HG03135 (cell line): Measurements from ENCODE around the gene ALG3.

Experiments
- ATAC-seq: cut with Tn5 transposase; IDR thresholded peaks from one replicate; pipeline ENCODE4 v1.9.1; 2021; ENCODE audit warnings: mild to moderate bottlenecking, moderate library complexity; ENCODE audit not compliant: unreplicated experiment

Gene ALG3

DNA sequence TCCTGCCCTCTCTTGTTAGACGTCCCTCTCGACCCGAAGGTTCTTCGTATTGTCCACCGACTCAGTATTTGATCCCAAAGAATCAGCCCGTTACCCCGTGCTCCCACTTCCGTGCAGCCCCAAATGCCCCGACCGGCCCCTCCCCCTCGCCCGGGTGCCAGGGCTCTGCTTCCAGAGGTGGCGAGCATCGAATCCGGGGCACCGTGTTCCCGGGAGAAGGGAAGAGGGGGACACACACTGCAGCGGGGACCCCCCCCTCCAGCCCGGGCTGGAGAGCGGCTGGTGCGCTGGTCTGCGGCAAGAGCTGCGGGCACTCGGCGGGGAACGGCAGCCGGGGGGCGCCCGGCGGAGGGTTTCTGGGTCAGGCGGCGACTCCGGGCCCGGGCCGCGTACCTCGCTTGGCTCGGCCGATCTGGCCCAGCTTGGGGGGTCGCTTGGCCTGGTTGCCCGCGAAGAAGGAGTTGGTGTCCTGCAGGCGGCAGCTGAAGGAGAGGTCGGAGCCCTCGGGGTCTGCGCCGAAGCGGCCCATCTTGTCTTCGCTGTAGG is 12.0 kb upstream of the ALG3 start:
- no peak for ATAC-seq

DNA sequence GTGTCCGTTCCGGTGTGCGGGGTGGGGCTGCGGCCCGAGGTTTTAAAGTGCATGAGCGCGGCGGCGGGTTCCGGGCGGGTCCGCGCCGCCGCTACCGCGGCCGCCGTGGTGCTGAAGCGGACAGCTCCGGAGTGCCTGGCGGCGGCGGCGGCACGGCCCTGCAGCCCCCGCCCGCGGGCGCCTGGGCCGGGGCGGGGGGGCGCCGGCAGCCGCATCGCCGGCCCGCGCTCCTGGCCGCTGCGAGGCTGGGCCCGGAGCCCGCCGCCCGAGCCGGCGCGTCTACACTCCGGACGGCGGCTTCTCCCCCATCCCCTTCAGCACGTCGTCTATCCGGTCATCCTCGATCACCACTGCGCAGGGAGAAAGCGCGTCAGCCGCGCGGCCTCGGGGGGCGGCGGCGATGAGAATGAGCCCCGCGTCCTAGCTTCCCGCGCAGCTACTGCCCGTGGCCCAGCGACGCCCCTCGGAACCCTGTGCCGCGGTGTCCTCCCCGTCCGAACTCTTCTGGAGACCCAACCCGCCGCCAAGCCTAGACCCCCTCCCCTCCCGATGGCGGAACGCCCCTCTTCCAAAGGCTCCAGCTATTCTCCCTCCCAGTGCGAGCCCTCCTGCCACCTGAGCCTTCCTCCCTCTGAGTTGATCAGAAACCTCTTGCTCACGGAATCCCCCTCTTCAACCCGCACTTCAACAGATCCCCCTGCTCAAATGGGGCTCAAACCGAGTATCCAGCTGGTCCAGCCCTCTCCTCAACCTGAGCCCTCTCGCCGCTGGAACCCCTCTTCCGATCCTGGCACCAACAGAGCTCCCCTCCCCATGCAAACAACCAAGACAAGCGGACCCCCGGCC is 11.3 kb upstream of the ALG3 start:
- no peak for ATAC-seq

DNA sequence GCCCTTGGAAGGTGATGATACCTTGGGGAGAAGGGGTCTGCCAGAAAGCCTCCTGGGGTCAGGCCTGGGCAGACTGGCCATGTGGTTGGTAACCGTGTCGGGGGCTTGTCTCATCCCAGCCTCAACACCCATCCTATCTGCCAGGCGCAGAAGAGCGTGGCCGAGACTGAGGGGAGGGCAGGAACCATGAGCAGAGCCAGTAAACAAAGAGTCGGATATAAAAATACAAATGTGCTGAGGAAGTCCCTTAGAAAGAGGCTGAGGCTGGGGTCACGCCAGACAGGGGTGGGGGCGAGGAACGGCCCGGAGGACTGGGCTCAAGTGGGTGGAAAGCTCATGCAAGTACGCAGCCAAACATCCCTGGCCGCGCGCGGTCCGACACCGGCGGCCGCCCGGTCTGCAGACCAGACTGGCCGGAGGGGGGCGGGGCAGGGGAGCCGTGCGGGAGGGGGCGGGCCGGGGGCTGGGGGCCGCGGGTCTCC is 10.7 kb upstream of the ALG3 start:
- no peak for ATAC-seq

DNA sequence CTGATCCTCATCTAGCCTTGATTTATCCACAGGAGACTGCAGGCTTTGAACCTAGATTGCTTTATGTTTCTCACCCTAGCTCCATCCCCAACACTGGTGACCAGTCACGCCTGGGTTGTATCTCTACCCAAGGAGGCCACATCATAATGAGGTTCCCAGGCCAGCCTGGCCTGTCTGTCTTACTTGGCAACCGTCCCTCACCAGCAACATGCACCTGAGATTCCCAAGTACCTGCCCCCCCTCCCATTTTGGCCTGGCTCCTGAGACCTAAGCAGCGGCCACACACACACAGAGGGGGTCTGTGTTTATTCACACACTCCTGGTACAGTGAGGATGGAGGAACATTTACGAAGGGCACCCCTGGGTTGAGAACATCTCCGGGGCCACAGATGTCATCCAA is 10.2 kb upstream of the ALG3 start:
- ATAC-seq = no peak

DNA sequence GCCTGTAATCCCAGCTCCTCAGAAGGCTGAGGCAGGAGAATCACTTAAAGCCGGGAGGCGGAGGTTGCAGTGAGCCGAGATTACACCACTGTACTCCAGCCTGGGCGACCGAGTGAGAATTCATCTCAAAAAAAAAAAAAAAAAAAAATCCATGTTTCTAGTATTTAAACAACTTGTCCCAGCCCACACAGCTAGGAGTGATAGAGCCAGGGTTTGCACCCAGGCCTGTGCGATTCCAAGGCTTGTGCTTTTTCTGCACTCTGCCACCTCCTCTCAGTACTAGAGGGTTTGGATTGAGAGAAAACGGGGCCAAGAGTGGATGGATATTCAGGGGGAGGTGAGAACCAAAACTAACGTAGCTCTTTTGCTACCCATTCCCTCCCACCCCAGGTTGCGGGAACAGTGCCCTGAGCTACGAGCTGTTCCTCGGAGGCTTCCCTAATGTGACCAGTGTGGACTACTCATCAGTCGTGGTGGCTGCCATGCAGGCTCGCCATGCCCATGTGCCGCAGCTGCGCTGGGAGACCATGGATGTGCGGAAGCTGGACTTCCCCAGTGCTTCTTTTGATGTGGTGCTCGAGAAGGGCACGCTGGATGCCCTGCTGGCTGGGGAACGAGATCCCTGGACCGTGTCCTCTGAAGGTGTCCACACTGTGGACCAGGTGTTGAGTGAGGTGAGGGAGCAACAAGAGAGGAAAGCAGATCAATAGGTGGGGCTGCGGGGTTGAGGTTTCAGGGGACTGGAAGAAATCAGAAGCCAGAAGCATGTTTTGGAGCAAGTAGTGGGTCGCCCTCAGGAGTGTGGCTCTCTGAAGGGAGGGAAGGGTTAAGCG is 8.5 kb upstream of the ALG3 start:
- no peak for ATAC-seq

DNA sequence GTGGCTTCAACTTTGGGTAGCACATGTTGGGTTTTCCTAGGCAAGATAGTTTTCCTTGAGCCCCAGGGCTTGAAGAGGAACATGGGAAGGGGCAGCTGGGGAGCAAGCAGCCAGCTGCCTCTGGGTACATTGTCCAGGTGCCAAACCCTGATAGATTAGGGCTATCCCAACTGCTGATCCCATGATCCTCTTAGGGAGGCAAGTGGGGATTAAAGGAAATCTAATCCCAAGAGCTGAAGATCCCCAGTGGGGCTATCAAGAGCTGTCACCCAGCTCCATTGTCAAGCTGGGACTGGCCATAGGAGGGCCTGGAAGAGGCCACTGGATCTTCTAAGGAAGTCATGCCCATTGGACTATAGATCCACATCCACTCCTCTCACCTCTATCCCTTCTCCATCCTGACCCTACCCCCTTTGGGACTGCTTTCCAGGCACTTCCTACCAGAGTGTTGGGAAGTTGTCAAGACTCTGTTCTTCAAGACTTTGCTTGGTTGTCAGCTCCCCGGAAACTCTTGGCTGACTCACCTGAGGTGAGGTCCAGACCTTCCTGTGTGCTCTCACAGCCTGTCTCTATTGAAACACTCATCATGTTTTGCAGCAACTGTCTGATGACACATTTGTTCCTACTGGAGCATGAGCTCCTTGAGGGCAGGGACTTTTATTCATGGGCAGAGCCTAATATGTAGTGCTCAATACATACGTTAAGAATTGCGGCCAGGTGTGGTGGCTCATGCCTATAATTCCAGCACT is 6.7 kb upstream of the ALG3 start:
- no peak for ATAC-seq

DNA sequence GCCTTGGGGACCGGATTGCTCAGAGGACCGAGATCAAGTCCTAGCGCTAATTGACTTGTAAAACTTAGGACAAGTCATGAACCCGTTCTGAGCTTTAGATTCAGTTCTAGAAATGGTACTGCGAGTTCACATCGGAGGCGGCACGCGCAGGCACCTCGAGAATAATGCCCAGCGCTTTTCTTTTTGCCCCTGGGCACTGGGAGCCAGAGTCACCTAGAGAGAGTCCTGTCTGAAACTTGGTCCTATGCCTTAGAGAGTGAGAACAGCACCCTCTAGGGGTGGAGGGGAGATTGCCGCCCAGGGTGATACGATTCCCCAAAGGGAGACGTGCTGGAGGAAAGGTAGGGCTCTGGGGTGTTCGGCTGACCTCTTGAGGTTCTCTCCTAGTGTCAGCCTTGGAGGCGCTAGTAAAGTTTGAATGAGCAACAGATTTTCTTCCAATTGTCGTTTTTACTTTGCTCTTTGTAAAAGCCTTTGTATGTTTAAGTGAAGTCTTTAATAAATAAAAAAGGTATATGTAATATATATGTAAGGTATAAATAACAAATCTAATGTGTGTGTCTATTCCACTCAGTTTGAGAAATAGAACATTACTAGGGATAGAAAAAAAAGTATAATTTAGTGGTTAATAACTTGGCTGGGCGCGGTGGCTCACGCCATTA is 1.5 kb upstream of the ALG3 start:
- ATAC-seq = peak; percentile 66

DNA sequence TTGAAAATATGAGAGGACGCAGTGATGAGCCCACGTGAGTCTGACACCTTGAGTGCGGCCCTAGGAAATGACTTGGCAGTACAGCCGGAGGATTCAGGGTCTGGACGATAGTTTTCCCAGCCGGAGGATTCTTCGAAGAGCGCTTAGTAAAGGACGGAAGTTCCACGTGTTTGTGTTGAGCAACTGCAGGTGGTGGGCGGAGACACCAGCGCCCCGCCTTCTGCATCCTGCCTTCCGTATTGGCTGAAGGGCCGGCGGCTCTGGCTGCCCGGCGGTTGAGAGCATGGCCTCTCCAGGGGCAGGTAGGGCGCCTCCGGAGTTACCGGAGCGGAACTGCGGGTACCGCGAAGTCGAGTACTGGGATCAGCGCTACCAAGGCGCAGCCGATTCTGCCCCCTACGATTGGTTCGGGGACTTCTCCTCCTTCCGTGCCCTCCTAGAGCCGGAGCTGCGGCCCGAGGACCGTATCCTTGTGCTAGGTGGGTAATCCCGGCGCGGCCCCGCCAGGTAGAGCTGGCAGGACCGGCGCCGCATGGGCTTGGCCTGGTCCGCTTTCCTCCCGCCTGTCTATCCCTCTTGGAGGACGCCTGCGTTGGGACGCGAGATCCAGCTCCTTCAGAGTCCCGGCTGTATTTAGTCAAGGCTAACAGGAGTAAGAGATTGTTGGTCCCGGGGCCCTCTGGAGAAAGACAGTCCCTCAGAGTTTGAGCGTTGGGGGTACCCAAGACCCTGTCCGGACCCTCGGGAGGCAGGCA is 827 bp upstream of the ALG3 start, which contains the start of gene EEF1AKMT4:
Gene EEF1AKMT4, plus strand, starts transcription at position 261 of the 755 bp plus-strand sequence. Its CDS starts 23 bp downstream, at position 284.
- peak; percentile 85 for ATAC-seq

DNA sequence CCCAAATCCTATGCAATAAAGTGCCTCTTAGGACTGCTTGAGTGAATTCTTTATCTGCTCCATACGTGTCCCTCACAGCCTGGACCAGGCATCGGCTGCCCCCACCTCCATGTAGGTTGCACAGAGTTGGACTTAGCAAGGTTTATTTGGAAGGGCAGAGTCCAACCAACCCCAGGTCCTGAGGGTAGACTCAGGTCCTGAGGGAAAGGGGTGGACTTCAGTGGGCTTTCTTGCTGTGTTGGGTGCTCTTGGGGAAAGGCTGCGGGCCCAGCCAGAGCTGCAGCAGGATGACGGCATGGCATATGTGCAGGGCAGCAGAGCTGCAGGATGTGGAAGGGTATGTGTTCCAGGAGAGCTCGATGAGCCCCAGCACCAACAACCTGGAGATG is 6.5 kb downstream of the ALG3 start:
- ATAC-seq = no peak

DNA sequence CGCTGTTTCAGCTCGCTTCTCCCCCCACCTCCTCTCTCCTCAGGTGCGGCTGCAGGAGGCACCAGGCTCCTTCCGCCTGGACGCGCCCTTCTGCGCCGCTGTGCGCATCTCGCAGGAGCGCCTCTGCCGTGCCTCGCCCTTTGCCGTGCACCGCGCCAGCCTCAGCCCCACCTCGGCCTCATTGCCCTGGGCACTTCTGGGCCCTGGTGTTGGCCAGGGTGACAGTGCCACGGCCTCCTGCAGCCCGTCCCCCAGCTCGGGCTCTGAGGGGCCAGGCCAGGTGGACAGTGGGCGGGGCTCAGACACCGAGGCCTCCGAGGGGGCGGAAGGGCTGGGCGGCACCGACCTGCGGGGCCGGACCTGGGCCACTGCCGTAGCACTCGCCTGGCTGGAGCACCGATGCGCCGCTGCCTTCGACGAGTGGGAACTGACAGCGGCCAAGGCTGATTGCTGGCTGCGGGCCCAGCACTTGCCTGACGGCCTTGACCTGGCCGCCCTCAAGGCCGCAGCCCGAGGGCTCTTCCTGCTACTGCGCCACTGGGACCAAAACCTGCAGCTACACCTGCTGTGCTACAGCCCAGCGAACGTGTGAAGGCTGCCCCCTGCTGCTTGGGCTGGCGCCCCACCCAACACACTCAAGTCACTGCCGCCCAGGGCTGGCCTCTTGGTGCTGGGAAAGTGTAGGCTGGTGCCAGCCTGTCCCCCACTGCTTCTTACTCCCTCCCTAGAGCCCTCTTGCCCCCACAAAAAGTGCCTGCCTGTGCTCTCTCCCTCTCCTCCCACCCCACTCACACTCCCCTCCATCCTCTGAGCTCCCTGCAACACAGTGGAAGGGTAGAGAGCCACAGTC is 7.1 kb downstream of the ALG3 start:
- no peak for ATAC-seq

DNA sequence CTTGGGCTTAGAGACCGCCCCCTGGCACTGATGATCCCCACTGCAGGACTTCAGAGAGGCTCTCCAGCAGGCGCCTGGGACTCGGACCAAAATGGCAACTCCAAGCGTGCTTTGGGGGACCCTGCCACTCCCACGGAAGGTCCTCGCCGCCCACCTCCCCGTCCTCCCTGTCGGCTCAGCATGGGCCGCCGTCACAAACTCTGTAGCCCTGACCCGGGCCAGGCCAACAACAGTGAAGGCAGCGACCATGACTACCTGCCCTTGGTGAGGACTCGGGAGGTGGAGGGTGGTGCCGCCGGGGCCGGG is 7.7 kb downstream of the ALG3 start:
- ATAC-seq = no peak

DNA sequence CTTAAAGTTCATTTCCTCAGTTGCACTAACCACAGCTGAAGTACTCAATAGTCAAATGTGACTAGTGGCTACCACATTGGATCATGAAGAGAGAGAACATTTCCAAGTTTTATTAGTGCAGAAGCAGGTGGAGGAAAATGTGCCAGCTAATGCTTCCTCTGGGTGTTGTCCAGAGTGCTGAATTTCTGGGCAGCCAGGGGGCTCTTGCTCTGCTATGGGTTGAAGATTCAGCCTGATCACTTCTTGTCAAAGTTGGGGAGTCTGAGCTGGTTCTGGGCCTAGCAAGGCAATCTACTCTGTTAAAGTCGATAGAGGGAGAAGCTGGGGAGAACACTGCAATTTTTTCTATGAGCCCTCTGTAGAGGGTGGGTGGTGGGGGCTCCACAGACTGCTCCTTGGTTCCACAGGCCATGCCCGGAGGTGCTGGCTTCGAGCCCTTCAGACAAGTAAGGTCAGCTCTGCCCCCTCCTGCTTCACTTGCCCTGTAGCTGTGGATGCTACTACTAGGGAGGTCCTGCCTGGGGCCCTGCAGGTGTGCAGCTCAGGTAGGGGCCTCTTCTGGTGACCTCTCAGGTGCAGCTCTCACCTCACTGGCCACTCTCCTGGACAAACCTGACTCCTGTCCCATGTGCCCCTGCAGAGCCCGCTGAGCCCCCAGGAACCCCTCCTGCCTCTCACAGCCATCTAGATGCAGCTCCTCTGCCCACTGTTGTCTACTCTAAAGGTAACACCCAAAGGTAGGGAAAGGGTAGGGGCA is 8.2 kb downstream of the ALG3 start:
- no peak for ATAC-seq

DNA sequence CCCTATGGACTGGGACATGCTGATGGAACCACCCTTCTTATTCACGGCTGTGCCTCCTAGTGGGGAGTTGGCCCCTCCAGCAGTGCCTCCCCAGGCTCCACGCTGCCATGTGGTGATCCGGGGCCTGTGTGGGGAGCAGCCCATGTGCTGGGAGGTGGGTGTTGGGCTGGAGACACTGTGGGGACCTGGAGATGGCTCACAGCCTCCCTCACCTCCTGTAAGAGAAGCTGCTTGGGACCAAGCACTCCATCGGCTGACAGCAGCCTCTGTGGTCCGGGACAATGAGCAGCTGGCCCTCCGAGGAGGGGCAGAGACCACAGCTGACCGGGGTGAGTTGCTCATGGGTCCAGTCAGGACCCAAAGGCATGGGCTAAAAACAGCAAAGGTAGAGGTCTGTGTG is 9.1 kb downstream of the ALG3 start:
- no peak for ATAC-seq

DNA sequence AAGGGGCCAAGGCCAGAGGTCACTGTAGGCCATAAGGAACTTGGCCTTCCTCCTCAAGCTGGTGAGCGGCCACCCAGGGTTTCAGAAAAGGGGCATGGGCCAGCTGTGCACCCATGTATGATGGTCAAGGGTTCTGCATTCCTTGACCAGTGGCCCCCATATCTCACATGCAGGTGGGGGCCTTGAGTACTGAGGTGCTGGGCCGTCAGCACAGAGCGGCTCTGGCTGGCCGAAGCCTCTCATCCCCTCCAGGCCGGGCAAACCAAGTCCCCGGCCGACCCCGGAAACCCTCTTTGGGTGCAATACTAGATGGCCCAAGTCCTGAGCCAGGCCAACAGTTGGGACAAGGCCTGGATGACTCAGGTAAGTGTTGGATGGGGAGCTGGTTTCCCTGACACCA is 9.5 kb downstream of the ALG3 start:
- ATAC-seq = no peak

DNA sequence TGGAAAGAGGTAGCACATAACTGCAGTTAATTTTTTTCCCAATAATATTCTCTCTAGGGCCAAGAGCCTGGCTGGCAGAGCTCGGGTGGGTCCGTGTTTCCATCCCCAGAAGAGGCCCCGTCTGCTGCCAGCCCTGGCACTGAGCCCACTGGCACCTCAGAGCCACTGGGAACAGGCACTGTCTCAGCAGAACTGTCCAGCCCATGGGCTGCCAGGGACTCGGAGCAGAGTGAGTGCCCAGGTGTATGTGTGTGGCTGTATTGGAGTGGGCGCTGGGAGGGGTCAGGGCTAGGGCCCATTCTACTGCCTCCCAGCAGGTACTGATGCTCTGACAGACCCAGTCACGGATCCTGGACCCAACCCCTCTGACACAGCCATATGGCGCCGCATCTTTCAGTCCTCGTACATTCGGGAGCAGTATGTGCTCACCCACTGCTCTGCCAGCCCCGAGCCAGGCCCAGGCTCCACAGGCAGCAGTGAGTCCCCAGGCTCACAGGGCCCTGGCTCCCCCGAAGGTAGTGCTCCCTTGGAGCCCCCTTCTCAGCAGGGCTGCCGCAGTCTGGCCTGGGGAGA is 10.4 kb downstream of the ALG3 start:
- ATAC-seq = no peak

DNA sequence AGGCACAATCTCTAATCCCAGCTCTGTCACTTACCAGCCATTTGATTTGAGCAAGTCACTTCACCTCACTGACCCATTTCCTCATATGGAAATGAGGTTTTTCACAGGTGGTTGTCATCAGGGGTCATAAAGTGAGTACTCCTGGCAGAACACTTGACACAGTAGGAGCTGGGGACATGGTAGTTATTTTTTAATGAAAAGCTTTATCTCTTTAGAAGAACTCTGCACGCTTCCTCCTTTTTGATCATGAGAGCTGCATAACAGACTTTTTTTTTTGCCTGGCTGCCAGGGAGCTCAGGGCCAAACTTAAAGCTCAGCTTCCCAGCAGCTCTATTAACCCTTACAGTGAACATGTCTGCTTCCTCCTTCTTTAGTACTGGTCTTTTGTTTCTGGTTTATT is 11.0 kb downstream of the ALG3 start:
- ATAC-seq = no peak

DNA sequence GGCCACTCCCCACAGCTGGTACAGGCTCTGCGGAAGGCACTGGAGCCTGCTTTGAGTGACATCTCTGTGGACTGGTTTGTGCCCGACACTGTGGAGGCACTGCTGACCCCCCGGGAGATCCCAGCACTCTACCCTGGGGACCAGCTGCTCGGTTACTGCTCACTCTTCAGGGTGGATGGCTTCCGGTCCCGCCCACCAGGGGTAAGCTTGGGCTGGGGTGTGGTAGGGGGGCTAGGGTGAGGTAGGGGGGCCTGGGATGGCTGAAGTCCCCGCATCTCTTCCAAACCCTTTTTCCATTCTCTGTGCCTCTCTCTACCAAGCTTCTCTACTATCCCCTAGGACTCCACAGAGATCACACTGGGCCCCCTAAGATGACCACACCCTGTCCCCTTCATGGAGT is 11.6 kb downstream of the ALG3 start:
- no peak for ATAC-seq

DNA sequence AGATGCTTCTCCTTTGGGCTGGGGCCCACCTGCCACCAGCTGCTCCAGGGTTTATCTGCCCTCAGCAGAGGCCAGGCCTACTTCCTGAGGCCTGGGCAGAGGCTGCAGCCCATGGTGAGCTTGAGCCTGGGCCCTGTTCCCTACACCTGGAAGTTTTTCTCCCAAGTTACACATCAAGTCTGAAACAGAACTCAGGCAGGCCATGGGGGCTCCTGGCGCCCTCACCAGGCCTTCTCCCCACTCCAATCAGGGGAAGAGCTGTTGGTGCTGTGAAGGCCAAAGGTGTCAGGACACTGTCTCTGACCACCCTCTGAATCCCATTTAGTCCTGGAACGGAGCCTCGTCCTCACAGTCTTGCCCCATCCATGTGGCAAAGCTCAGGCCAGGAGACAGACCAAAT is 12.1 kb downstream of the ALG3 start:
- ATAC-seq = no peak
